Natural killer cell (primary cell): ENCODE results near the gene RWDD1. TPM values are rescaled to one million over a fixed set of nuclear protein-coding genes. Genes with fewer than 3 reads are reported as not detected.

Experiments used
- ATAC-seq, 3 donors: fragments of 150-1000 bp in 2 of 3; fragments of 200-7000 bp in 1 of 3; cut with Tn5 transposase; 1 replicate in 1 of 3; 2 replicates in 2 of 3; pipeline ENCODE4 v1.10.0; 2021; ENCODE audit warnings: mild to moderate bottlenecking in 2 of 3, moderate library complexity in 2 of 3
- DNase-seq, 2 donors: peaks; one replicate each; pipeline versions ENCODE4 v3.0.0 to v3.0.0-alpha.2; 2013 to 2021; ENCODE audit warnings: mixed read lengths in 1 of 2
- H3K27ac ChIP-seq: one replicate; pipeline ENCODE4 v1.5.1; 2013; ENCODE audit warnings: mild to moderate bottlenecking, low read length
- H3K27me3 ChIP-seq: one replicate; pipeline ENCODE4 v1.6.1; 2013; ENCODE audit warnings: low read length; ENCODE audit not compliant: control insufficient read depth, insufficient read depth
- H3K36me3 ChIP-seq: one replicate; pipeline ENCODE4 v1.6.1; 2013; ENCODE audit warnings: low read length; ENCODE audit not compliant: control insufficient read depth, insufficient read depth
- H3K4me1 ChIP-seq: one replicate; pipeline ENCODE4 v1.6.1; 2013; ENCODE audit warnings: low read length; ENCODE audit not compliant: control insufficient read depth, insufficient read depth
- H3K4me3 ChIP-seq: one replicate; pipeline ENCODE4 v1.5.1; 2013; ENCODE audit warnings: low read length
- H3K9me3 ChIP-seq: one replicate; pipeline ENCODE4 v1.6.1; 2013; ENCODE audit warnings: low read length; ENCODE audit not compliant: control insufficient read depth, insufficient read depth
- H3K27ac Mint-ChIP-seq, 2 donors: one replicate each; pipeline ENCODE4 v1.8.0; 2022; ENCODE audit warnings: mild to moderate bottlenecking in 2 of 2, mixed read lengths in 2 of 2, moderate library complexity in 1 of 2
- H3K27me3 Mint-ChIP-seq, 2 donors: one replicate each; pipeline ENCODE4 v1.8.0; 2022; ENCODE audit warnings: low read depth in 2 of 2, mixed read lengths in 2 of 2
- H3K36me3 Mint-ChIP-seq: one replicate; pipeline ENCODE4 v1.8.0; 2022; ENCODE audit warnings: mixed read lengths
- H3K4me1 Mint-ChIP-seq, 2 donors: one replicate each; pipeline ENCODE4 v1.8.0; 2022; ENCODE audit warnings: mixed read lengths in 2 of 2
- H3K4me3 Mint-ChIP-seq: one replicate; pipeline ENCODE4 v1.8.0; 2022; ENCODE audit warnings: mild to moderate bottlenecking, moderate library complexity, mixed read lengths
- H3K9me3 Mint-ChIP-seq, 2 donors: one replicate each; pipeline ENCODE4 v1.8.0; 2022; ENCODE audit warnings: mixed read lengths in 2 of 2
- WGBS: methylation state at CpG from one replicate; pipeline ENCODE4 v1.1.7; 2013; ENCODE audit warnings: missing lambda C conversion rate; ENCODE audit not compliant: insufficient coverage; 5-methylcytosine and 5-hydroxymethylcytosine counted together
- intact Hi-C: fragments of 100-400 bp; cut with micrococcal nuclease; formaldehyde crosslinking; loops from one replicate; pipeline ENCODE4 v1.14.2; 2022
- total RNA-seq, 4 donors: library from RNA; stranded (reverse); fragments of 120-200 nt in 1 of 4; gene quantifications; one replicate each; pipeline versions ENCODE4 v1.2.3 to v1.2.4, GENCODE V29; 2013 to 2022
- TF ChIP-seq, protein P1 (sequence below): fragments of 200-600 bp; IDR thresholded peaks from one replicate; pipeline ENCODE4 v1.8.0; 2022; ENCODE audit warnings: antibody characterized with exemption

RWDD1 gene
- total RNA-seq, 3 donors from 2014 or later (not counting 1 experiment from before 2014, with no cell fraction given): 47.0 to 48.9 (median 47.1) TPM

DNA sequence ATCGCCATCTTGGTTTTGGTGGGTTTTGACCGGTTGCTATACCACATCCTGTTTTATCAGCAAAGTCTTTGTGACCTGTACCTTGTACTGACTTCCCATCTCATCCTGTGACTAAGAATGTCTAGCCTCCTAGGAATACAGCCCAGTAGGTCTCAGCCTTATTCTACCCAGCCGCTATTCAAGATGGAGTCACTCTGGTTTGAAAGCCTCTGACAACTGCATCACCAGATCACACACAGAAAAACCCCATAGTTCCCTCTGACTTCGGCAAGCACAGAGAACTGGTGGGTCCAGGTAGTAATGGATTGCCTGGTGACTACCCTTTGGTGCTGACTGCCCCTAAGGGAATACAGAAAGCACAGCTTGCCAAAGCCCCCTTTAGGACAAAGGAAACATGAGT is 34.6 kb downstream of the RWDD1 start:
- Histone ChIP-seq H3K4me1 (no peaks in the 10 kb centered on the region), H3K36me3 (peaks cover 2% of the 10 kb centered on the region), H3K27ac (no peak overlapping the region), H3K9me3 (no peaks in the 10 kb centered on the region), H3K4me3 (no peak overlapping the region), H3K27me3 (no peaks in the 10 kb centered on the region)
- 80% methylated on average over 4 of the region's 4 CpGs for WGBS
- DNase-seq: no peak
- Mint-ChIP-seq H3K9me3 (peaks cover 0 to 2% of the 10 kb centered on the region in 2 donors), H3K27me3 (no peaks in the 10 kb centered on the region), H3K4me1 (no peaks in the 10 kb centered on the region), H3K4me3 (no peak overlapping the region), H3K27ac (no peak overlapping the region), H3K36me3 (peaks cover 18% of the 10 kb centered on the region)
- intact Hi-C loops: no loop called here
- TF ChIP-seq, protein P1, sequence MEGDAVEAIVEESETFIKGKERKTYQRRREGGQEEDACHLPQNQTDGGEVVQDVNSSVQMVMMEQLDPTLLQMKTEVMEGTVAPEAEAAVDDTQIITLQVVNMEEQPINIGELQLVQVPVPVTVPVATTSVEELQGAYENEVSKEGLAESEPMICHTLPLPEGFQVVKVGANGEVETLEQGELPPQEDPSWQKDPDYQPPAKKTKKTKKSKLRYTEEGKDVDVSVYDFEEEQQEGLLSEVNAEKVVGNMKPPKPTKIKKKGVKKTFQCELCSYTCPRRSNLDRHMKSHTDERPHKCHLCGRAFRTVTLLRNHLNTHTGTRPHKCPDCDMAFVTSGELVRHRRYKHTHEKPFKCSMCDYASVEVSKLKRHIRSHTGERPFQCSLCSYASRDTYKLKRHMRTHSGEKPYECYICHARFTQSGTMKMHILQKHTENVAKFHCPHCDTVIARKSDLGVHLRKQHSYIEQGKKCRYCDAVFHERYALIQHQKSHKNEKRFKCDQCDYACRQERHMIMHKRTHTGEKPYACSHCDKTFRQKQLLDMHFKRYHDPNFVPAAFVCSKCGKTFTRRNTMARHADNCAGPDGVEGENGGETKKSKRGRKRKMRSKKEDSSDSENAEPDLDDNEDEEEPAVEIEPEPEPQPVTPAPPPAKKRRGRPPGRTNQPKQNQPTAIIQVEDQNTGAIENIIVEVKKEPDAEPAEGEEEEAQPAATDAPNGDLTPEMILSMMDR: no peak
- no peak for ATAC-seq

DNA sequence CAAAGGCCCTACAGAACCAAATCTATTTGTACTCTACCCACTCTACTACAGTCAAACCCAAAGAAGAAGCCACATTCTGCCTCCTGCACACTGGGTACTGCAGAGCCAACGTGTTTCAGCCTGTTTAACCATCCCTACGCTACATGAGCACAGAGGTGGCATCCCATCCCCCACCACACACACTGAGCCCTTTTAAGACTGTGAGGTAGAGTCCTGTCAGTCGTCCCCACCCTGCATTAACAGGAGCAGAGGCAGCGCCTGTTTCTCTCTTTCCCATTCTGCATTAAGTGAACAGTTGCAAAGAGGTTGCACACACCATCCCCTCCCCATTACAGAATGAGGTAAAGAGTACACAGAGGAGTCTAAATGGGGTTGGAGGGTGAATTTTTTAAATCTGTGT is 39.8 kb downstream of the RWDD1 start:
- peaks cover 7% of the 10 kb centered on the region for H3K36me3 Mint-ChIP-seq
- no peak overlapping the region for H3K27ac Mint-ChIP-seq
- ATAC-seq (no peak), DNase-seq (no peak)
- H3K27me3 Mint-ChIP-seq: peaks cover 1 to 4% of the 10 kb centered on the region in 2 donors
- 82% methylated on average over 3 of the region's 4 CpGs for WGBS
- Histone ChIP-seq H3K36me3 (no peaks in the 10 kb centered on the region), H3K27ac (no peak overlapping the region), H3K4me3 (no peak overlapping the region), H3K27me3 (no peaks in the 10 kb centered on the region), H3K4me1 (peaks cover 4% of the 10 kb centered on the region), H3K9me3 (no peaks in the 10 kb centered on the region)
- intact Hi-C loops: no loop called here
- no peaks in the 10 kb centered on the region for H3K9me3 Mint-ChIP-seq
- TF ChIP-seq, protein P1: no peak
- no peak overlapping the region for H3K4me3 Mint-ChIP-seq
- H3K4me1 Mint-ChIP-seq: peaks cover 3 to 4% of the 10 kb centered on the region in 2 donors

DNA sequence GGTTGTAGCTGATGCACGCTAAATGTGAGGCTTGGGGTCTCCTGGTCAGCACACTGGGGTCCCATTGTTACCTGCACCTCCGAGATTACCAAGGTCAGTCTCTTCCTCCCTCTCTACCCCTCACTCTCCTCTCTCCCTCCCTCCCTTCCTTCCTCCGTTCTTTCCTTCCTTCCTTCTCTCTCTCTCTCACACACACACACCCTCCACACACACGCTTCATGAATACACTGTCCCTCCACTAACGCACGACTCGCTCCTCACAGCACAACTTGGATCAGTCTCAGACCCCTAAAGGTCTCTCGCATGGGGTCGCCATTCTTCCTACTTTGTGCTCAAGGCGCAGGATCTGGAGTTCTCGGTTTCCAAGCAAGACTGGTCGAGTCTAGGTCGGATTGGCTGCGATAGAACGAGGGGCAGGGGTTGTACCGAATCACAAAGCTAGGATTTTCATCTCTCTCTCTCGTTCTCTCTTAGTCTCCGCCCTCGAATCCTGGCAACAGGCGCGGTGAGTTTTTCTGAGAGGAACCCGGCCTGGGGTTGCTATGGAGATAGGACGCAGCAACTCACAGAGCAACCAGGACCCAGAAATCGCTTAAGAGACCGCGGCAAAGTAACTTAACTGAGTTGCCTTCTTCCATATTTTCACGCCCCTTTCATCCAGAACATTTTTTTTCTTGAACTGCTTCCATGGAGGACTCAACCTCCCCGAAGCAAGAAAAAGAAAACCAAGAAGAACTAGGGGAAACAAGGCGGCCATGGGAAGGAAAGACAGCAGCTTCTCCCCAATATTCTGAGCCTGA is 44.8 kb downstream of the RWDD1 start, which contains the start of gene RSPH4A:
Gene RSPH4A (plus strand): TSS at position 543 of the 800 bp plus-strand sequence. CDS start 145 bp downstream, at position 688.
- H3K4me3 Mint-ChIP-seq: peak within 1 kb of the TSS; percentile 41
- DNase-seq (peak; percentile 38 to 80), ATAC-seq (peak; percentile 75 to 93 (median 91))
- peaks cover 14 to 15% of the 10 kb centered on the region in 2 donors for H3K4me1 Mint-ChIP-seq
- peaks cover 13 to 16% of the 10 kb centered on the region in 2 donors for H3K27me3 Mint-ChIP-seq
- TF ChIP-seq, protein P1: no peak
- intact Hi-C loops: no loop called here
- peak within 1 kb of the TSS in 1 of 2 donors; percentile 57 for H3K27ac Mint-ChIP-seq
- Histone ChIP-seq H3K9me3 (no peaks in the 10 kb centered on the region), H3K4me1 (peaks cover 15% of the 10 kb centered on the region), H3K27ac (no peak within 1 kb of the TSS), H3K27me3 (no peaks in the 10 kb centered on the region), H3K4me3 (peak within 1 kb of the TSS; percentile 41), H3K36me3 (no peaks in the 10 kb centered on the region)
- no peaks in the 10 kb centered on the region for H3K9me3 Mint-ChIP-seq
- under 1% methylated on average over 29 of the region's 29 CpGs for WGBS
- no peaks in the 10 kb centered on the region for H3K36me3 Mint-ChIP-seq
